Breast epithelium (tissue), 4 donors: Measurements from ENCODE around the gene CRYBG2. TPM values are rescaled to one million over a fixed set of nuclear protein-coding genes. Genes with fewer than 3 reads are reported as not detected.

Experiments used
- DNase-seq, 2 donors: peaks; one replicate each; pipeline ENCODE4 v3.0.0-alpha.2; 2019; ENCODE audit warnings: low spot score in 2 of 2
- H3K27ac ChIP-seq, 2 donors: fragments of 200-600 bp; sonication (generic) in 1 of 2; one replicate each; pipeline ENCODE4 v1.5.1; 2016 to 2019; ENCODE audit warnings: mild to moderate bottlenecking in 1 of 2
- H3K27me3 ChIP-seq, 2 donors: fragments of 200-600 bp; sonication (generic) in 1 of 2; one replicate each; pipeline versions ENCODE4 v1.5.1 to v1.6.0; 2017 to 2019; ENCODE audit warnings: control low read depth in 1 of 2, mild to moderate bottlenecking in 1 of 2
- H3K36me3 ChIP-seq: fragments of 200-600 bp; one replicate; pipeline ENCODE4 v1.5.1; 2019
- H3K4me1 ChIP-seq, 2 donors: fragments of 200-600 bp; sonication (generic); one replicate each; pipeline ENCODE4 v1.5.1; 2016 to 2019; ENCODE audit warnings: control low read depth in 1 of 2
- H3K4me3 ChIP-seq, 3 donors: fragments of 200-600 bp; sonication (generic); 1 replicate in 2 of 3; 2 replicates in 1 of 3; pipeline ENCODE4 v1.5.1; 2016 to 2019; ENCODE audit warnings: mild to moderate bottlenecking in 3 of 3, moderate library complexity in 2 of 3
- H3K9me3 ChIP-seq, 2 donors: fragments of 200-600 bp; sonication (generic) in 1 of 2; one replicate each; pipeline ENCODE4 v1.5.1; 2016 to 2019; ENCODE audit warnings: control low read depth in 1 of 2
- CTCF ChIP-seq, 3 donors: fragments of 450-650 bp; IDR thresholded peaks; one replicate each; pipeline ENCODE4 v1.5.1; 2016 to 2017; ENCODE audit warnings: antibody characterized with exemption in 3 of 3, mild to moderate bottlenecking in 3 of 3, moderate library complexity in 3 of 3
- POLR2A ChIP-seq: fragments of 450-650 bp; IDR thresholded peaks from one replicate; pipeline ENCODE4 v1.6.1; 2016; ENCODE audit warnings: antibody characterized with exemption, mild to moderate bottlenecking, moderate library complexity
- POLR2AphosphoS5 ChIP-seq, 3 donors: sonication (generic); formaldehyde crosslinking; IDR thresholded peaks; one replicate each; pipeline ENCODE4 v1.6.1; 2017; ENCODE audit warnings: antibody characterized with exemption in 3 of 3
- intact Hi-C: fragments of 100-400 bp; cut with DNase I; formaldehyde crosslinking; loops from one replicate; pipeline ENCODE4 v1.15.1; 2023; ENCODE audit warnings: low total_unique reads
- total RNA-seq, 3 donors: library from RNA; depleted of rRNA; stranded (reverse); fragments of >200 nt; gene quantifications; one replicate each; pipeline ENCODE4 v1.1.0, GENCODE V29; 2016

The CRYBG2 gene, protein sequence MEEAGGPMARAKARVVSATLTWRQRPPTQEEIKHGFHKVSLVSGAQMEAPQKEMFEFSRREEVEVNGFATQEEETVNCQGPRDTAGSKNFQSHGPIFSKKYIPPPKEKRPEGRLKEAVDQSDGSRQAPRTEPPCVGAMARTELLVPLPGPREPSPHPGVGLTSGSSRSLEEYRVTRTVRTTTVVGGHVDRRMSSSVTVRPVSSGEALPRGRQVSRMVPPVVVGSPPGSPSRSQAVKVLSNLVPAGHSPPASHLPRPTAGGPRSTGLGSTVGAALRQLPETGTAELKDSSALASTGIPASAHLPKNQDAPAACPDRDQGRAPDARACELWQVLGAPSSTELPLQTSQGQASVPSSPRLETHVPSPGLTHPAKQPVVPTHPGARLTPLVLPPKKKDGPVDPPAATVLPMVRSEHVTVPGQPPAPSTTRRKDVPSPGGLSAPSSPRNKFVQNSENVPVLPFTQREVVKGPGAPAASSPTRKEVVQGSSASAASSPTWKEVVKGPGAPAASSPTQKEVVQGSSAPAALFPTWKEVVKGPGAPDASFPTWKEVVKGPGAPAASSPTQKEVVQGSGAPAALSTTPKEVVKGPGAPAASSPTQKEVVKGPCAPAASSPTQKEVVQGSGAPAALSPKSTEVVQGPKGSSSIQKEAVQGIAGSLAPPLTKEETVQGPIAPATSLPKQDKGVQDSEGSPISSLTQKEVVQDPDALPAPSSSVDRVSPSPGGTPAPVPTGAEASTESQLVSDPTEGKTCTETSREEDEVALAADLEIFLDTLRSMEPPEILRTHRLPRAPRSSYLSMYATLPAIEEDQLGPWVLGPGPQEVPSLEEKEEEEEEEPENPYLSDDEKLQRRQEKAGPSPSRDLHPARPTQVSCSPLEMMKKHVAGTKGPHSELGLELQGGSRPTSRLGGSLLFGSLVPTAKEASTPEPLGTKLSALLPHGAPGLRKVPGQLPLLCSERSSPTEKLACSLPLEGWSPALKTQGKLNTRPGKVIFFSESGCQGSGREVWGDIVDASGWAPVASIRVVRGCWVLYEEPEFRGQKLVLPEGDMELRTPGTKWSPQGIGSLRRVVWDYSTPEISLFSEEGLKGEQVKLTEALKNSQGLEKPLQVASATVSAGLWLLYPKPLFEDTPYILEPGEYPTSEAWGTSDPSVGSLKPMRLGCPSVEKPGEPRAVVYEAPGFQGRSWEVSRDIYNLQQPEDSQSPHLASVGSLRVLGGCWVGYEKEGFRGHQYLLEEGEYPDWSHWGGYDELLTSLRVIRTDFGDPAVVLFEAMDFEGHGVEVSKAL (N-terminal part only)
- total RNA-seq, result under 1 TPM in 1 of 3 donors, not detected in 2; 0.66 TPM

GRCh38 chr1:26353976-26354820 lies at the start of gene CRYBG2:
Gene CRYBG2 (minus strand): TSS chr1:26354130. CDS start chr1:26346657, 7,473 bp downstream.
- Histone ChIP-seq H3K27me3 (no peaks in the 10 kb centered on the region), H3K27ac (no peak within 1 kb of the TSS), H3K36me3 (no peaks in the 10 kb centered on the region), H3K4me3 (no peak within 1 kb of the TSS), H3K9me3 (no peaks in the 10 kb centered on the region), H3K4me1 (no peaks in the 10 kb centered on the region)
- TF ChIP-seq POLR2AphosphoS5 (IDR thresholded peaks at IDR 0.05), result no peak
- TF ChIP-seq CTCF (IDR thresholded peaks at IDR 0.05), result no peak
- no peak for TF ChIP-seq POLR2A
- peak in 1 of 2 donors; percentile 72 for DNase-seq
- intact Hi-C loops, result no loop called here

DNA sequence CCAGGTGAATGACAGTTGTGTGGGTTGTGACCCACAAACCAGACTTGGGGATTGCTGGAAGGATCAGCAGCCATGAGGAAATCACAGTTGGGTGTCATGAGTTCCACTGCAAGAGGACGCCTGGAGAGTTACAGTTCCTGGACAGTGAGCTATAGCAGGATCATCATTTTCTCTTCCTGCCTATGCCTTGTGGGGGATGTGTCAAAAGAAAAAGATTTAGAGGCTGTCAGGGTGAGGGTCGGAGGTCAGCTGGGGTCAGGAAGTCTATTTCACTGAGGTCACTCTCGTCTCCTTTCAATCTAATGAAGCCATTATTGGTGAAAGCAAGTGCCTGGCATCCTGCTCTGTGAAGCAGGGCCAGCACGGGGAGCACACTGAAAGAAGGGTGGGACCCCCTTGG lies 49.7 kb upstream of the CRYBG2 start:
- TF ChIP-seq CTCF (IDR thresholded peaks at IDR 0.05), result no peak
- TF ChIP-seq POLR2AphosphoS5 (IDR thresholded peaks at IDR 0.05), result no peak
- TF ChIP-seq POLR2A, result no peak
- no peak for DNase-seq
- no peak overlapping the region for H3K4me3 ChIP-seq
- H3K36me3 ChIP-seq, result no peaks in the 10 kb centered on the region
- H3K4me1 ChIP-seq, result no peaks in the 10 kb centered on the region
- no peak overlapping the region for H3K27ac ChIP-seq
- intact Hi-C loops, result no loop called here
- H3K9me3 ChIP-seq, result no peaks in the 10 kb centered on the region
- H3K27me3 ChIP-seq, result peaks cover 0 to 9% of the 10 kb centered on the region in 2 donors

GRCh38 chr1:26401891-26402290 lies 48.0 kb upstream of the CRYBG2 start:
- DNase-seq, result no peak
- Histone ChIP-seq H3K27ac (no peak overlapping the region), H3K4me1 (no peaks in the 10 kb centered on the region), H3K4me3 (no peak overlapping the region), H3K27me3 (peaks cover 0 to 9% of the 10 kb centered on the region in 2 donors), H3K9me3 (no peaks in the 10 kb centered on the region), H3K36me3 (no peaks in the 10 kb centered on the region)
- TF ChIP-seq CTCF (IDR thresholded peaks at IDR 0.05) (no peak), POLR2AphosphoS5 (IDR thresholded peaks at IDR 0.05) (no peak), POLR2A (no peak)
- intact Hi-C loops, result no loop called here

- intact Hi-C loops, result no loop called here
- Histone ChIP-seq H3K4me3 (no peak overlapping the region), H3K27ac (no peak overlapping the region), H3K9me3 (no peaks in the 10 kb centered on the region), H3K27me3 (peaks cover 0 to 5% of the 10 kb centered on the region in 2 donors), H3K4me1 (no peaks in the 10 kb centered on the region), H3K36me3 (no peaks in the 10 kb centered on the region)
- DNase-seq, result no peak
- TF ChIP-seq POLR2AphosphoS5 (IDR thresholded peaks at IDR 0.05) (no peak), CTCF (IDR thresholded peaks at IDR 0.05) (no peak), POLR2A (no peak)
Measured at GRCh38 chr1:26399034-26399433, 45.1 kb upstream of the CRYBG2 start.
